Ascending aorta (tissue), 2 donors: ENCODE measurements around the gene LYPD6B. TPM values are rescaled to one million over a fixed set of nuclear protein-coding genes. Genes with fewer than 3 reads are reported as not detected.

Source experiments
- DNase-seq, 2 donors: peaks; one replicate each; pipeline ENCODE4 v3.0.0-alpha.2; 2019; ENCODE audit warnings: low spot score in 2 of 2
- H3K27ac ChIP-seq, 2 donors: fragments of 200-600 bp; sonication (generic); one replicate each; pipeline ENCODE4 v1.5.1; 2016 to 2017; ENCODE audit warnings: mild to moderate bottlenecking in 1 of 2
- H3K27me3 ChIP-seq: fragments of 200-600 bp; sonication (generic); one replicate; pipeline ENCODE4 v1.5.1; 2017
- H3K36me3 ChIP-seq, 2 donors: fragments of 200-600 bp; sonication (generic); one replicate each; pipeline ENCODE4 v1.5.1; 2016
- H3K4me1 ChIP-seq, 2 donors: fragments of 200-600 bp; sonication (generic); one replicate each; pipeline ENCODE4 v1.5.1; 2016 to 2017; ENCODE audit warnings: mild to moderate bottlenecking in 1 of 2
- H3K4me3 ChIP-seq, 2 donors: fragments of 200-600 bp; sonication (generic); one replicate each; pipeline ENCODE4 v1.5.1; 2016 to 2017; ENCODE audit warnings: mild to moderate bottlenecking in 1 of 2
- H3K9me3 ChIP-seq, 2 donors: fragments of 200-600 bp; sonication (generic); one replicate each; pipeline ENCODE4 v1.5.1; 2016
- CTCF ChIP-seq, 3 experiments: fragments of 200-600 bp in 2 of 3; fragments of 450-650 bp in 1 of 3; sonication (generic) in 2 of 3; IDR thresholded peaks; one replicate each; pipeline ENCODE4 v1.5.1; 2016 to 2019; ENCODE audit warnings: antibody characterized with exemption in 3 of 3, mild to moderate bottlenecking in 1 of 3, moderate library complexity in 1 of 3
- intact Hi-C: fragments of 100-400 bp; cut with DNase I; formaldehyde crosslinking; loops from one replicate; pipeline ENCODE4 v1.15.1; 2023
- total RNA-seq: library from RNA; depleted of rRNA; stranded (reverse); fragments of >200 nt; gene quantifications from one replicate; pipeline ENCODE4 v1.1.0, GENCODE V29; 2016

Gene LYPD6B
- total RNA-seq, 1 donor from 2014 or later = not detected

DNA sequence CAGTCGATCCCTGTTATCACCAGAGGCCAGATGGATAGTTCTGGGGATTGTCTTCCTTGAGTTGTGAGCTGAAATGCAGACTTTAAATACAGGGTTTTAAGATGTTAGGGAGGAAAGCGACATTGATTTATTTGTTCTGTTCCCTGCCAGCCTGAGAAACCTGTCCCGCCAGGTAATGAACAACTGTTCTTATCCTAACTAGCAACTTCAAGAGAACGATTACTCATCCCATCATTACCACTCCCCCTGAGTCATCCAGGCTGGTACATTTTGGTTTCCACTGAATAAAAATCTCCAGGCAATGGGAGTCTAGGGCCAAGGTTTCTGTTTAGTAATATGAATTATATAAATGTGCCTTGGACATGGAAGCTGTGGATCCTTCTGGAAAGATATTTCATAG, 131.2 kb downstream of the LYPD6B start:
- H3K4me1 ChIP-seq = no peaks in the 10 kb centered on the region

DNA sequence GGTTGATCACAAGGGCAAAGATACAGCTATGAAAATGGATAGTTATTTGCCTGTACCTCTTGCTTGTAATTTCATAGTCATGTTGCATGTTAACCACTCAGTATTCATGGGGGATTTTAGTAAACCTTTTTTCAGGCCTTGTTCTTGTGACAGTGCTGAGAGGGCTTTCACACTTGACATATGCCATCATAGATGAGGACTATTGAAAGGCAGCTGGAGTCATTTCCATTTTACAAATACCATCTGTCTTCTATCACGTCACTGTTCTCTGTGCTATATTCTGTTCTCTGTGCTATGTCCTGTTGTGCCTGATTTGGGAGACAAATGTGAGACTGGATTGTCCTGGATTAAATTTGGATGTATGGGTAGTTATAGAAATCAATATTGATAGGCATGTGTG, 131.7 kb downstream of the LYPD6B start:
- intact Hi-C loops = no loop called here
- Histone ChIP-seq H3K4me3 (no peak overlapping the region), H3K27me3 (no peaks in the 10 kb centered on the region), H3K36me3 (no peaks in the 10 kb centered on the region), H3K27ac (no peak overlapping the region), H3K4me1 (no peaks in the 10 kb centered on the region), H3K9me3 (no peaks in the 10 kb centered on the region)
- no peak for TF ChIP-seq CTCF (IDR thresholded peaks at IDR 0.05)
- no peak for DNase-seq

More for the DNA sequence above, 131.2 kb downstream of the LYPD6B start:
- no peaks in the 10 kb centered on the region for H3K36me3 ChIP-seq
- no peak overlapping the region for H3K4me3 ChIP-seq
- no peak overlapping the region for H3K27ac ChIP-seq
- no peaks in the 10 kb centered on the region for H3K9me3 ChIP-seq
- no peak for DNase-seq
- H3K27me3 ChIP-seq = no peaks in the 10 kb centered on the region
- intact Hi-C loops = no loop called here
- TF ChIP-seq CTCF (IDR thresholded peaks at IDR 0.05) = no peak

- Histone ChIP-seq H3K36me3 (no peaks in the 10 kb centered on the region), H3K27ac (no peak overlapping the region), H3K4me1 (no peaks in the 10 kb centered on the region), H3K4me3 (no peak overlapping the region), H3K27me3 (no peaks in the 10 kb centered on the region), H3K9me3 (no peaks in the 10 kb centered on the region)
- DNase-seq = no peak
- TF ChIP-seq CTCF (IDR thresholded peaks at IDR 0.05) = no peak
- intact Hi-C loops = no loop called here
Observed at GRCh38 chr2:149170911-149171310, 132.4 kb downstream of the LYPD6B start.

DNA sequence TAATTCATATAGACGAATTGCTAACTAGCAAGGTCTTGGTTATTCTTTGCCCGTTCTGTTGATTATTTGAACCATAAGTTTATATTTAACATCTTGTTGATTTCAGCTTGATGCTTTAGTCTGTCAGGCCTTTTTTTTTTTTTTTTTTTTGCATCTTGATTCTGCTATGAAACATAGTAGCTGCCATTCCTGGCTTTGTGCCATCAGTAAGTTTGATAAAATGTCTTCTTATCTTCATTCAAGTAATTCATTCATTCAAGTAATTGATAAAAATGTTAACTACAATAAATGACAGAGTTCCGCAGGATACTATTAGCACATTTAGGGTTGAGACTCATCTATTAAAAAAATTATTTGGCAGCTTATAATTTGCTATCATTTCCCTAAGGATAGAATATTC, 134.7 kb downstream of the LYPD6B start:
- intact Hi-C loops = no loop called here
- Histone ChIP-seq H3K27me3 (no peaks in the 10 kb centered on the region), H3K9me3 (no peaks in the 10 kb centered on the region), H3K4me3 (no peak overlapping the region), H3K36me3 (no peaks in the 10 kb centered on the region), H3K4me1 (no peaks in the 10 kb centered on the region), H3K27ac (no peak overlapping the region)
- DNase-seq = no peak
- no peak for TF ChIP-seq CTCF (IDR thresholded peaks at IDR 0.05)

- Histone ChIP-seq H3K27me3 (no peaks in the 10 kb centered on the region), H3K36me3 (no peaks in the 10 kb centered on the region), H3K4me3 (no peak overlapping the region), H3K4me1 (no peaks in the 10 kb centered on the region), H3K9me3 (no peaks in the 10 kb centered on the region), H3K27ac (no peak overlapping the region)
- no peak for DNase-seq
- intact Hi-C loops = no loop called here
- no peak for TF ChIP-seq CTCF (IDR thresholded peaks at IDR 0.05)
Observed at GRCh38 chr2:149175956-149176355, 137.5 kb downstream of the LYPD6B start.

DNA sequence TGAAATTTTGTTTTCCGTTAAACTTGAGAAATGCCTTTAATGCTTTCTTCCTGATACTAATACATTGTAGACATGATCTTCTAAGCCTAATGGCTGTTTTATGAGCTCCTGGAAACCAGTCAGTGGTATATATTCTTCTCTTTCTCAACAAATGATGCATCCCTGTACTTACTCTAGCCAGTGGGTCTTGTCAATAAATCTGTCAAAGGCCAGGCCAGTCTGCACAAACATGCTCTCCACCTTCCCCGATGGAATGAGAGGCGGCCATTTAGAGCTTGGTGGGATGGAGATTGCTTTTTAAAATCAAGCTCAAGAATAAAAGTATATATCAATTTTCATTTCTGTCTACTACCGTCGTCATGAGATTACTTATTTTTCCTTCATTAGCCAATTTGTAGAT, 140.1 kb downstream of the LYPD6B start:
- Histone ChIP-seq H3K36me3 (no peaks in the 10 kb centered on the region), H3K9me3 (no peaks in the 10 kb centered on the region), H3K4me1 (no peaks in the 10 kb centered on the region), H3K4me3 (no peak overlapping the region), H3K27ac (no peak overlapping the region), H3K27me3 (no peaks in the 10 kb centered on the region)
- TF ChIP-seq CTCF (IDR thresholded peaks at IDR 0.05) = no peak
- intact Hi-C loops = no loop called here
- no peak for DNase-seq
